Activated CD8-positive, alpha-beta memory T cell treated with anti-CD3 and anti-CD28 coated beads, Interleukin-2, amount 50 U/mL, for 4 hours (primary cell): ENCODE results near the gene PPM1H.
A peak's percentile ranks its signal among the peaks of the same experiment; 100 is the strongest.
"Not testable (repeated sequence)": the region's sequence is repeated elsewhere in the genome, so short reads cannot be mapped to it uniquely, and the experiment has no call there.

Experiments
- DNase-seq: peaks from one replicate; pipeline ENCODE4 v3.0.0-alpha.2; 2020

Gene PPM1H

GRCh38 chr12:62827042-62827441, 107.9 kb downstream of the PPM1H start:
- no peak for DNase-seq

- no peak for DNase-seq
Observed at GRCh38 chr12:62817556-62818271, 117.2 kb downstream of the PPM1H start.

DNA sequence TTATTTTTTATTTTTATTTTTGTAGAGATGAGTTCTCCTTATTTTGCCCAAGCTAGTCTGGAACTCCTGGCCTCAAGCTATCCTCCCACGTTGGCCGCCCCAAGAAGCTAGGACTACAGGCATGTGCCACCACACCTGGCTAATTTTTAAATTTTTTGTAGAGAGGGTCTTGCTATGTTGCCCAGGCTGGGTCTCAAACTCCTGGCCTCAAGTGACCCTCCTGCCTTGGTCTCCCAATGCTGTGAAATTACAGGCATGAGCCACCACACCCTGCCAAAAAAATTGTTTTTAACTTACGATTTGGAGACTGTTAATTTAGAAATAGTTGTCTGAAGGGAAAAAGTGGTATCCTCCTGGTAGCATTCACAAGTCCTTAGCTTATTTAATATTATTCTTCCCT, 120.7 kb downstream of the PPM1H start:
- no peak for DNase-seq

DNA sequence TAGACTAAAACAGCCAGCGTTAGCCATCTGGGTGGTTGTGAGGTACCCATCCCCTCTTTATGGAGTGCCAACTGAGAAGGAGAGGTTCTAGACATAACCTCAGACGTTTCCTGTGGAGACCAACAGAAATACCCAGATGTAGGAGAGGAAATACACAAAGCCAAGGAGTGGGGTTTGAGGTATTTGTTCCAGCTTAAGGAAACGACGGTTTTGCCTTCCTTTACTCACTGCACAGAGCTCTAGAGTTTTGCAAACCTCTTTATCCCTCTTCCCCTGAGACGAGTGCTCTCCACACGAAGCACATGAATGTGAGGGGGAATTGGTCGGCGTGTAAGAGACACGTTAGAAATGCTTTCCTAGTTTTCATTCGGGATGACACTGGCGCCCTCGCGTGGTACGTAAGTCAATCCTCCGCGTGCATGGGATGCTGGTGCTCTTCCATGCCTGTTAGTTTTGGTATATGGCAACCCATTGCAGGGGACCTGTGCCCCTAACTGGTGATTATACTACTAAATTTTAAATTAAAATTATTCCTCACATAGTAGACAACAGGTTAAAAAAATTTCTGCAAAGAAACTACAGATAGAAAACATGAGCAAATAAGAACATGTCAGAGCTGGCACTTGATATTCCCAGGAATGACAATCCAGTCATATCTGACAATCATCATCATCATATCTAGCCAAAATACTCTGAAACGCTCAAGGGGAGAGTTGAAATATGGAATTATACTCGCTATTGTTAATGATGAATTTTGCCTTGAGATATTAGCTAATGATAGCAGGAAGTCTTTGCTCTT, 121.7 kb downstream of the PPM1H start:
- DNase-seq, result peak; percentile 27

DNA sequence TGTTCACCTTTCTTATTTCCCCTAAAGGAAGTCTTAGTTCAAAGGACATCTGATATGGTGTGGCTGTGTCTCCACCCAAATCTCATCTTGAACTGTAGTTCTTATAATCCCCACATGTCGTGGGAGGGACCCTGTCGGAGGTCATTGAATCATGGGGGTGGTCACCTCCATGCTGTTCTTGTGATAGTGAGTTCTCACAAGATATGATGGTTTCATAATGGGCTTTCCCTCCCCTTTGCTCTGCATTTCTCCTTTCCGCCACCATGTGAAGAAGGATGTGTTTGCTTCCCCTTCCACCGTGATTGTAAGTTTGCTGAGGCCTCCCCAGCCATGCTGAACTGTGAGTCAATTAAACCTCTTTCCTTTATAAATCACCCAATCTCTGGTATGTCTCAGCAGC, 123.5 kb downstream of the PPM1H start:
- DNase-seq, result not testable (repeated sequence)

DNA sequence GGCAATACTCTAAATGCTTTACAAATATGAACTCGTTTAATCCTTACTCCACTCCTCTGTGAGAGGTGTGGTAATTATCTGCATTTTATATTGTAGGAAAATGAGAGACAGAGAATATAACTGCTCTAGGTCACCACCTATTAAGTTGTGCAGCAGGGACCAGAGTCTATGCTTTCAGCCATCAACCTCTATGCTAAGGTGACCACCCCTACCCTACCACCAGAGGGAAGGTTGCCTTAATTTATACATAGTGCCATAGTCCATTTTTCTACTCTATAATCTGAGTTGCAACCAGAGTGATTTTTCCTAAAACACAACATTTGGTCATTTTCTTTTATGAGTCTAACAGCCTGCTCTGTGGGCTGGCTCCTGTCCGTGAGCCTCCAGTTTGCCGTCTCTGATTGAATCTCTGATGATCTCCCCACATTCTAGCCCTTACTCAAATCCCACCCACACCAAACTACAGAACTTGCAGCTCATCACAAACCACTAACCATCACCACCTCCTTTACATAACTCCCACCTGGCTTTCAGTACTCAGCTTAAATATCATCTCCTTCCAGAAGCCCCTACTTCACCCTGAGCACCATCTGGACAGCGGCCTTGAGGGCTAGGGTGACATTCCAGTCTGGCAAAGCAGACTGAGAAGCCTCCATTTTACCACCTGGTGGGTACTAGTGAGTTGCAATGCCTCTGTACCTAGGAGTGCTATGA, 126.6 kb downstream of the PPM1H start:
- no peak for DNase-seq

DNA sequence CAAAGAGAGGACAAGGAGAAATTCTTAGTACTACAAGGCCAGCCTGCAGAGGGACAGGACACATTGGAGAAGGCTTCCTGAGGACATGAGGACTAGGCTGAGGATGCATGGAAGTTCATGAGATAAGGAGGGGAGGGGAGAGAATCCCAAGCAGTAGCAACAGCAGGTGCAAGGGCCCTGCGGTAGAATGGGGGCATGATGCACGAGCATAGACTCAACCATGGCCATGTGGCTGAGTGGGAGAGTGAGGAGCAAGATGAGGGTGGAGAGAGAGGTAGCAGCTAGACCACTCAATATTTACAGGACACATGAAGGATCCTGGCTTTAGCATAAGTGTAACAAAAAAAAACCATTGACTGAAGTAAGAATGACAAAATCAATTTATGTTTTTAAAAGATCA, 128.1 kb downstream of the PPM1H start:
- no peak for DNase-seq

DNA sequence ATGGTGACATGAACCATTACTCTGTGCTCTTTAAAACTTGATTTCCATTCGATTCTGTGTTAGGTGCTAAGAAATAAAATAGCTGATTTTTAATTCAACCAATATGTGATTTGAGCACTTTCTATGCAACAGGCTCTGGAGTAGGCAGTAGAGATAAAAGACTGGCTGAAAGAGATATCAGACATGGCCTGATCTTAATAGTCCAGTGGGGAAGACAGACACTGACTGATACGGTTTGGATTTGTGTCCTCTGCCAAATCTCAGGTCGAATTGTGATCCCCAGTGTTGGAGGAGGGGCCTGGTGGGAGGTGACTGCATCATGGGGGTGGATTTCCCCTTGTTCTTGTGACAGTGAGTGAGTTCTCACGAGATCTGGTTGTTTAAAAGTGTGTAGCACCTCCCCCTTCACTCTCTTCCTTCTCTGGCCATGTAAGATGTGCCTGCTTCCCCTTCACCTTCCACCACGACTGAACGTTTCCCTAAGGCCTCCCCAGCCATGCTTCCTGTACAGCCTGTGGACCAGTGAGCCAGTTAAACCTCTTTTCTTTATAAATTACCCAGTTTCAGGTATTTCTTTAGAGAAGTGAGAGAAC, 128.6 kb downstream of the PPM1H start:
- DNase-seq, result no peak

DNA sequence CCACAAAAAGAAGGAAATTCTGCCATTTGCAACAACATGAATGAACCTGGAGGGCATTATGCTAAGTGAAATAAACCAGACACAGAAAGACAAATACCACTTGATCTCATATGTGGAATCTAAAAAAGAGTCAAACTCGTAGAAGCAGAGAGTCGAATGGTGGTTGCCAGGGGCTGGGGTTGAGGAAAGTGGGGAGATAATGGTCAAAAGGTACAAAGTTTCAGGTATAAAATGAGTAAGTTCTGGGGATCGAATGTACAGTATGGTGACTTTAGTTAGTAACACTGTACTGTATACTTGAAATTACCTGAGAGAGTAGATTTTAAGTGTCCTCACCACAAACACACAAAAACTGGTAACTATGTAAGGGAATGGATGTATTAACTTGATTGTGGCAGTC, 129.4 kb downstream of the PPM1H start:
- DNase-seq, result no peak

DNA sequence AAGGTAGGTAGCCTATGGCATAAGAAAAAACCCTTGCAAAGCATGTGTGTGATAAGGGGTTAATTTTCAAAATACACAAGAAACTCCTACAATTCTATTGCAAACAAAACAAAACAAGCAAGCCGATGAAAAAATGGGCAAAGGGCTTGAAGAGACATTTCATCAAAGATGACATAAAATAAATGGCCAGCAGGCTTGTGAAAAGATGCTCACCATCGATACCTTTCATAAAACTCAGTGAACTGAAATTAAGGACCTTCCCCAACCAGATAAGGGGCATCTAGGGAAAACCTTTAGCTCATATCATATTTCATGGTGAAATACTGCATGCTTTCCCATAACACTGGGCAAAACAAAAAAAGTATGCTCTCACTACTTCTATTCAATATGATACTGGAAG, 131.2 kb downstream of the PPM1H start:
- DNase-seq, result no peak

- no peak for DNase-seq
Observed at GRCh38 chr12:62802984-62803383, 132.0 kb downstream of the PPM1H start.

DNA sequence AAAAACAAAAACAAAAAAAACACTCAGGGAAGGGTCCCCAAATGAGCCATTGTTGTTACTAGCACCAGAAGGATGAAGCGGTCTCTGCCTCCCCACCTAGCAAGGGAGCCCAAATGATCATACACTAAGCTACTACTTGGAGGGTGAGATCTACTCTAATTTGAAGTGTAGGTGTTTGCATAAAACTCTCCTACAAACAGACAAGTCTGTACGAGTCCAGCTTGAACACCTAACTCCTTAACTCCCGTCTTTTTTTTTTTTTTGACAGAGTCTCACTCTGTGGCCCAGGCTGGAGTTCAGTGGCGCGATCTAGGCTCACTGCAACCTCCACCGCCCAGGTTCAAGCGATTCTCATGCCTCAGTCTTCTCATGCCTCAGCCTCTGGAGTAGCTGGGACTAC, 132.6 kb downstream of the PPM1H start:
- no peak for DNase-seq

GRCh38 chr12:62801796-62802195, 133.2 kb downstream of the PPM1H start:
- DNase-seq, result no peak

- DNase-seq, result no peak
Observed at GRCh38 chr12:62800707-62801400, 134.1 kb downstream of the PPM1H start.

DNA sequence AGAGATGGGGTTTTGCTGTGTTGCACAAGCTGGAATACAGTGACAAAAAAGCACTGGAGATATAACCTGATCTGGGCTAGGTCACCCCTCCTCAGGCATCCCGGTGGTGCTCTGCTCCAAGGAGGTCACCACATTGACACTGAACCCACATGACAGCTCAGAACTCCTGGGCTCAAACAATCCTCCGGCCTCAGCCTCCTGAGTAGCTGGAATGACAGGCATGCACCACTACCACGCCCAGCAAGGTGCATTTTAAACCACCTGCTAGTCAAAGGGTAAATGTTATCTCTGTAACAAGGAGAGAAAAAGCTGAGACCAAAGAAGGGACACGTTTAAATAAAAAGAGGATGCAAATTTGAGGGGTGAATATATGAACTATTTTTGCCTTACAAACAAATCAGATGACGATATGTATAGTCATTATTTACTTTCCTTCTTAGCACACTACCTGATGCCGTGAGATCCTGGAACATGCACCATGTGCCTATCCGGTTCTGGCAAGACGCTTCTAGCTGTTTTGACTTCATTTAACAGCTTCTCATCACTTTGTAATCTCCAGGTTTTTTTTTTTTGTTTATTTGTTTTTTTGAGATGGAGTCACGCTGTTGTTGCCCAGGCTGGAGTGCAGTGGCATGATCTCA, 135.1 kb downstream of the PPM1H start:
- DNase-seq, result no peak

DNA sequence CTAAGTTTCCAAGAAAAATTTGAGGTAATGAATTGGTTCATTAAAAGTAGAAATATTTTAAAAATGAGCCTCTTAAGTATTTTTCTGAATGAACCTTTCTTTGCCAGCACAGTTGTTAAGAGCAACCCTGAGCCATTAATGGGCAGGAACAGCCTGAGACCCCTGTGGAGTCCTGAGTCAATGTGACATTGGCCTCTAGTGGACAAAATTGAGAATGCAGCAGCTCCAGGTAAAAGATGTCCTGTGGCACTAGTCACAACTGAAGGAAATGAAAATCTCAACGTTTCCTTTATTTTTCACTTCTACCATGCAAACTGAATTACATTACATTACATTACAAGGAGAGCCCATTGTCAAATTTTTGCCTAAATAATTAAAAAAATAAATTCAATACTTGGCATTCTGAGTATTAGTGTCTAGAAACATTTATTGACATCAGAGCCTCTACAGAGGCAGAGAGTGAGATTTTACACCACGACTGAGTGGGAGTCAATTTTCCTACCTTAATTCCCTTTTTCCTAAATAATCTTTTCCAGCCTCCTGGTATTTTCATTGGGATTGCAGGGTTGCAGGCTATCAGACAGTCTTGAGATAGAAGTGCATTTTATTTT, 135.7 kb downstream of the PPM1H start:
- peak; percentile 52 for DNase-seq

DNA sequence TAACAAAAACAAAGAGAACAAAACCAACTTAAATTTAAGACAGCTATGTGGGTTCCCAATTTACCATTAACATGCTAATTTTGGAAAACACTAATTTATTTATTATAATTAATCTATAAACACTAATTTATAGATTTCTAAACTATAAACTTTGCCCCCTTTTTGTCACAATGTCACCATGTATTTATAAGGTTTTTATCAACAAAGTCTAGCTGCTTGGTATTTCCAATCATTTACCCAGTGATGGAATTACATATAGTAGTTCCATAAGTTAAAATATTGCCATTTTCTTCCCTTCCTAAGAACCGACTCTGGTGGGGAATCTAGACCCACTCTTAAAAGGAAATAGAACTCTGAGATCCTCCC, 140.7 kb downstream of the PPM1H start:
- no peak for DNase-seq

DNA sequence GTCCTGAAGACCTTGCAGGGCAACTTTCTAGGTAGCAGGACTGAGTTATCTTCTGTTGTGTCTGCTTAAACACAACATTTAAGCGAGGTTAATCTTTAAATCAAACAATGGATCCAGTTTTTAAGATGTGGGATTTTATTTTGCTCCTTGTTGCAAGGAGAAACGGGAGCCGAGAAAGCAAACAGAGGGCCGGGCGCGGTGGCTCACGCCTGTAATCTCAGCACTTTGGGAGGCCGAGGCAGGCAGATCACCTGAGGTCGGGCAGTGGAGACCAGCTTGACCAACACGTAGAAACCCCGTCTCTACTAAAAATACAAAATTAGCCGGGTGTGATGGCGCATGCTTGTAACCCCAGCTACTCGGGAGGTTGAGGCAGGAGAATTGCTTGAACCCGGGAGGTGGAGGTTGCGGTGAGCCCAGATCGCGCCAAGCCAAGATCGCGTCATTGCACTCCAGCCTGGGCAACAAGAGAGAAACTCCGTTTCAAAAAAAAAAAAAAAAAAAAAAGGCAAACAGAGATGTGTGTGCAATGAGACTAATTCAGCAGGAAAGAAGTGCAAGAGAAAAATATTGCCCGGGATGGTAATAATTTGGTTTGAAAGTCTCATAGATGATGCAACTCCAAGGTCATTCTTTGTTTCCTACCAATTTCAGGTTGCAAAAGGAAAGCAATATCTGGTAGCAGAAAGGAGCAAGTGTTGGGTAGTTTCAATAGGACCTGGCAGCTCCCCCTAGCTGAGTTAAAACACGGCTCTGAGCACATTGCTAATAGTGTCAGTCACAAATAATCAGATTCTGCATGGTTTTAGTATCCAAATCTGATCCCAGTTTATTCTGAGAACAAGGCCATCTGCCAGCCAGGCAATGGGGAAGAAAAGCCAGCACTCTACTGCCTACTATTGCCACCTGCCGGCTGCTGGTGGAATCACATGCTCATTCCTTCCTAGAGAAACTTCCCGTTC, 141.4 kb downstream of the PPM1H start:
- DNase-seq, result peak; percentile 75

DNA sequence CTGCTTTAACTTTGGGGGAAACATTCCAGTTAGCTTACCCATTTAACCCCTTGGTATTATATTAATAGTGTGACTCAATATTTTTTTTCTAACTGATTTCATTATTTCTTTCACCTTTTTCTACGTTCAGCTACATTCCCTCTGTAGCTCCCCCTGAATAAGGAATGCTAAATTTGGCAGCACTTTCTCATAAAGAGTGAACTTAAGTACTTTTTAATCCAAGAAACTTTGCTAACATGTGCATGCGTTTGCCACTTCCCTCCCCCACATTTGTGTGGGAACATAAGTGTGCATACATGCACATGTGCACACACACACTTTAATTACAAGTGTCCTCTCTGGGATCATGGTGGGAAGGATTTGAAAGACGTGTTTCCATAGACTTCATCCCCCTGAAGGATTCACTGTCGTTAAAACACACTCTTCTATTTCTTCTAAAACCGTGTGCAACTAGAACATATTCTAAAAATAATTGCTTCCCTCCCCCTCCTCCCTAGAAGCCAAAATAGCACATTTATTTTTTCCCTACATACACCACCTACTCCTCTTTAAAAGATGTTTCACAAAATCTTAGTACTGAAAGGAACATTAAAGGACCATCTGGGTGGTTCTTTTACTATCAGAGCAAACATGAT, 142.6 kb downstream of the PPM1H start:
- DNase-seq, result no peak

DNA sequence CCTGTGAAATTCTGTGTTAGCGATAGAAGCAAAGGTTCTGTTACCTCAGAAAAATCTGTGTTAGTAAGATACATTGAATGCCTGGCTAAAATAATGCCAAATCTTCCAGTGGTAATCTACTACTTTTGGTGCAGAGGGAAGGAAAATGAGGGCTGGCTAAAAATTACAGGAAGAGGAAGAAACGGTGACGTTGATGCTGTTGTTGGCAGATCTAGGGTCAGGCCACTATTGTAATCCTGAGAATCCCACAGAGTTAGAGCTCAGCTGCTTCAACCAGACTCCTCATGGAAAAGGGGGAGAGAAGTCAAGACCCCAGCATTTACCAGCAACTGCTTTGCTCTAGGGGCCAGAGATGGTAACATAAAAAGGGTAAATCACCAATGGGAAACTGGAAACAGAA, 145.1 kb downstream of the PPM1H start:
- DNase-seq, result no peak
